Sigmoid colon (tissue), 3 donors: ENCODE data around the gene PROSER2.

Source experiments
- POLR2A ChIP-seq, 2 donors: fragments of 450-650 bp; IDR thresholded peaks; one replicate each; pipeline ENCODE4 v1.6.1; 2016; ENCODE audit warnings: antibody characterized with exemption in 2 of 2, mild to moderate bottlenecking in 2 of 2, moderate library complexity in 2 of 2
- TF ChIP-seq, protein P1 (sequence below), 4 experiments: fragments of 450-650 bp in 3 of 4; fragments of 200-600 bp in 1 of 4; IDR thresholded peaks; one replicate each; pipeline ENCODE4 v1.5.1; 2016 to 2019; ENCODE audit warnings: antibody characterized with exemption in 4 of 4, mild to moderate bottlenecking in 3 of 4, moderate library complexity in 2 of 4

DNA sequence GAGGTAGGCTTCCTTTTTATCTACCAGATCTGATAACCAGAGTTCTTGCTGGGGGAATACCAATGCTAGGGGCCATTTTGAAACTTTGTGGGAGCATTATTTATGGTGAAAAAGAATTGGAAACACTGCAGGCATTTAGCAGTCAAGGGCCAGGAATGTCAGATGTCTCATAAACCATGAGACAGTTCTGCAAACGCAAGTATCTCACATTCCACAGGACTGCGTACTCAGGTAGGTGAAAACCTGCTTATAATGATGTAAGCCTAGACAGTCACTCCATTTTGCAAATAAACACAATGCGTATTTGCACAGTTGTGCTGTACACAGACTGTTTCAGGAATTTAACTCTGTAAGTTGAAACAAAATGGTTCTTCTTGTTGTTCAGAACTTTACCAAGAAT is 47.1 kb upstream of the PROSER2 start:
- TF ChIP-seq POLR2A (IDR thresholded peaks at IDR 0.05) = no peak
- TF ChIP-seq, protein P1, sequence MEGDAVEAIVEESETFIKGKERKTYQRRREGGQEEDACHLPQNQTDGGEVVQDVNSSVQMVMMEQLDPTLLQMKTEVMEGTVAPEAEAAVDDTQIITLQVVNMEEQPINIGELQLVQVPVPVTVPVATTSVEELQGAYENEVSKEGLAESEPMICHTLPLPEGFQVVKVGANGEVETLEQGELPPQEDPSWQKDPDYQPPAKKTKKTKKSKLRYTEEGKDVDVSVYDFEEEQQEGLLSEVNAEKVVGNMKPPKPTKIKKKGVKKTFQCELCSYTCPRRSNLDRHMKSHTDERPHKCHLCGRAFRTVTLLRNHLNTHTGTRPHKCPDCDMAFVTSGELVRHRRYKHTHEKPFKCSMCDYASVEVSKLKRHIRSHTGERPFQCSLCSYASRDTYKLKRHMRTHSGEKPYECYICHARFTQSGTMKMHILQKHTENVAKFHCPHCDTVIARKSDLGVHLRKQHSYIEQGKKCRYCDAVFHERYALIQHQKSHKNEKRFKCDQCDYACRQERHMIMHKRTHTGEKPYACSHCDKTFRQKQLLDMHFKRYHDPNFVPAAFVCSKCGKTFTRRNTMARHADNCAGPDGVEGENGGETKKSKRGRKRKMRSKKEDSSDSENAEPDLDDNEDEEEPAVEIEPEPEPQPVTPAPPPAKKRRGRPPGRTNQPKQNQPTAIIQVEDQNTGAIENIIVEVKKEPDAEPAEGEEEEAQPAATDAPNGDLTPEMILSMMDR (IDR thresholded peaks at IDR 0.05) = no peak
